ENCODE data around the gene CHTOP.

Gene CHTOP

GRCh38 chr1:153673511-153673910 lies 39.6 kb downstream of the CHTOP start:
- Histone ChIP-seq H3K27ac (ENCODE audit: low read length) (no peak overlapping the region), H3K27me3 (ENCODE audit: control insufficient read depth, insufficient read depth, low read length) (no peaks in the 10 kb centered on the region; the same call in 1 of the 2 replicates), H3K36me3 (ENCODE audit: control insufficient read depth, insufficient read depth, low read length) (peaks cover 11% of the 10 kb centered on the region; the same call in 1 of the 2 replicates), H3K4me1 (ENCODE audit: control insufficient read depth, insufficient read depth, low read length) (no peaks in the 10 kb centered on the region; the same call in 1 of the 2 replicates), H3K4me3 (ENCODE audit: low read length) (no peak overlapping the region), H3K9me3 (ENCODE audit: control insufficient read depth, insufficient read depth, low read length) (no peaks in the 10 kb centered on the region)
- DNase-seq (ENCODE audit: low read depth, low spot score), result no peak
- WGBS (ENCODE audit: insufficient coverage, insufficient read length), result no CpG with 5 or more reads among the region's 2 CpGs

GRCh38 chr1:153677718-153678518 lies 44.1 kb downstream of the CHTOP start:
- Histone ChIP-seq H3K4me1 (ENCODE audit: control insufficient read depth, insufficient read depth, low read length) (no peaks in the 10 kb centered on the region), H3K36me3 (ENCODE audit: control insufficient read depth, insufficient read depth, low read length) (no peaks in the 10 kb centered on the region), H3K9me3 (ENCODE audit: control insufficient read depth, insufficient read depth, low read length) (no peaks in the 10 kb centered on the region), H3K27me3 (ENCODE audit: control insufficient read depth, insufficient read depth, low read length) (no peaks in the 10 kb centered on the region; the same call in 1 of the 2 replicates), H3K27ac (ENCODE audit: low read length) (no peak overlapping the region), H3K4me3 (ENCODE audit: low read length) (peak overlapping the region; percentile 34; the same call in 1 of the 2 replicates)
- DNase-seq (ENCODE audit: low read depth, low spot score), result no peak
- no CpG with 5 or more reads among the region's 29 CpGs for WGBS (ENCODE audit: insufficient coverage, insufficient read length)

GRCh38 chr1:153678519-153679336 lies 44.9 kb downstream of the CHTOP start, which contains the start of gene NPR1:
TSS of gene NPR1 (plus strand) at chr1:153678688. CDS start at chr1:153679109, 421 bp downstream.
- no peaks in the 10 kb centered on the region; the same call in 1 of the 2 replicates for H3K27me3 ChIP-seq (ENCODE audit: control insufficient read depth, insufficient read depth, low read length)
- no peak for DNase-seq (ENCODE audit: low read depth, low spot score)
- no peaks in the 10 kb centered on the region for H3K36me3 ChIP-seq (ENCODE audit: control insufficient read depth, insufficient read depth, low read length)
- WGBS (ENCODE audit: insufficient coverage, insufficient read length), result no CpG with 5 or more reads among the region's 78 CpGs
- no peak within 1 kb of the TSS for H3K27ac ChIP-seq (ENCODE audit: low read length)
- no peaks in the 10 kb centered on the region for H3K9me3 ChIP-seq (ENCODE audit: control insufficient read depth, insufficient read depth, low read length)
- peak within 1 kb of the TSS; percentile 34 for H3K4me3 ChIP-seq (ENCODE audit: low read length)
- no peaks in the 10 kb centered on the region for H3K4me1 ChIP-seq (ENCODE audit: control insufficient read depth, insufficient read depth, low read length)

GRCh38 chr1:153679337-153680119 lies 45.7 kb downstream of the CHTOP start:
- H3K36me3 ChIP-seq (ENCODE audit: control insufficient read depth, insufficient read depth, low read length), result no peaks in the 10 kb centered on the region
- no peaks in the 10 kb centered on the region for H3K9me3 ChIP-seq (ENCODE audit: control insufficient read depth, insufficient read depth, low read length)
- H3K4me1 ChIP-seq (ENCODE audit: control insufficient read depth, insufficient read depth, low read length), result no peaks in the 10 kb centered on the region
- H3K27me3 ChIP-seq (ENCODE audit: control insufficient read depth, insufficient read depth, low read length), result no peaks in the 10 kb centered on the region; the same call in 1 of the 2 replicates
- H3K27ac ChIP-seq (ENCODE audit: low read length), result no peak overlapping the region
- no CpG with 5 or more reads among the region's 73 CpGs for WGBS (ENCODE audit: insufficient coverage, insufficient read length)
- DNase-seq (ENCODE audit: low read depth, low spot score), result no peak
- H3K4me3 ChIP-seq (ENCODE audit: low read length), result peak overlapping the region; percentile 34

GRCh38 chr1:153680120-153680403 lies 46.2 kb downstream of the CHTOP start:
- Histone ChIP-seq H3K9me3 (ENCODE audit: control insufficient read depth, insufficient read depth, low read length) (no peaks in the 10 kb centered on the region), H3K27ac (ENCODE audit: low read length) (no peak overlapping the region), H3K36me3 (ENCODE audit: control insufficient read depth, insufficient read depth, low read length) (no peaks in the 10 kb centered on the region), H3K4me1 (ENCODE audit: control insufficient read depth, insufficient read depth, low read length) (no peaks in the 10 kb centered on the region), H3K4me3 (ENCODE audit: low read length) (peak overlapping the region; percentile 34; the same call in 1 of the 2 replicates), H3K27me3 (ENCODE audit: control insufficient read depth, insufficient read depth, low read length) (no peaks in the 10 kb centered on the region; the same call in 1 of the 2 replicates)
- no CpG with 5 or more reads among the region's 10 CpGs for WGBS (ENCODE audit: insufficient coverage, insufficient read length)
- no peak for DNase-seq (ENCODE audit: low read depth, low spot score)

GRCh38 chr1:153682730-153683129 lies 48.9 kb downstream of the CHTOP start:
- H3K4me3 ChIP-seq (ENCODE audit: low read length), result no peak overlapping the region
- no peaks in the 10 kb centered on the region for H3K4me1 ChIP-seq (ENCODE audit: control insufficient read depth, insufficient read depth, low read length)
- WGBS (ENCODE audit: insufficient coverage, insufficient read length), result no CpG with 5 or more reads among the region's 7 CpGs
- H3K27ac ChIP-seq (ENCODE audit: low read length), result no peak overlapping the region
- H3K27me3 ChIP-seq (ENCODE audit: control insufficient read depth, insufficient read depth, low read length), result no peaks in the 10 kb centered on the region; the same call in 1 of the 2 replicates
- no peaks in the 10 kb centered on the region for H3K36me3 ChIP-seq (ENCODE audit: control insufficient read depth, insufficient read depth, low read length)
- H3K9me3 ChIP-seq (ENCODE audit: control insufficient read depth, insufficient read depth, low read length), result no peaks in the 10 kb centered on the region
- no peak for DNase-seq (ENCODE audit: low read depth, low spot score)

- no peaks in the 10 kb centered on the region for H3K36me3 ChIP-seq (ENCODE audit: control insufficient read depth, insufficient read depth, low read length)
- no CpG with 5 or more reads among the region's 5 CpGs for WGBS (ENCODE audit: insufficient coverage, insufficient read length)
- no peaks in the 10 kb centered on the region; the same call in 1 of the 2 replicates for H3K27me3 ChIP-seq (ENCODE audit: control insufficient read depth, insufficient read depth, low read length)
- H3K27ac ChIP-seq (ENCODE audit: low read length), result no peak overlapping the region
- H3K4me3 ChIP-seq (ENCODE audit: low read length), result no peak overlapping the region
- DNase-seq (ENCODE audit: low read depth, low spot score), result no peak
- no peaks in the 10 kb centered on the region for H3K9me3 ChIP-seq (ENCODE audit: control insufficient read depth, insufficient read depth, low read length)
- no peaks in the 10 kb centered on the region for H3K4me1 ChIP-seq (ENCODE audit: control insufficient read depth, insufficient read depth, low read length)
Measured at GRCh38 chr1:153683854-153684253, 50.0 kb downstream of the CHTOP start.

GRCh38 chr1:153684892-153685291 lies 51.0 kb downstream of the CHTOP start:
- no CpG with 5 or more reads among the region's 12 CpGs for WGBS (ENCODE audit: insufficient coverage, insufficient read length)
- DNase-seq (ENCODE audit: low read depth, low spot score), result no peak
- Histone ChIP-seq H3K27ac (ENCODE audit: low read length) (no peak overlapping the region), H3K27me3 (ENCODE audit: control insufficient read depth, insufficient read depth, low read length) (no peaks in the 10 kb centered on the region), H3K9me3 (ENCODE audit: control insufficient read depth, insufficient read depth, low read length) (no peaks in the 10 kb centered on the region), H3K4me1 (ENCODE audit: control insufficient read depth, insufficient read depth, low read length) (no peaks in the 10 kb centered on the region), H3K4me3 (ENCODE audit: low read length) (no peak overlapping the region), H3K36me3 (ENCODE audit: control insufficient read depth, insufficient read depth, low read length) (0 out of 2 replicates have a peak, but pooled peaks cover 3% of the 10 kb centered on the region)

- no peak for DNase-seq (ENCODE audit: low read depth, low spot score)
- WGBS (ENCODE audit: insufficient coverage, insufficient read length), result no CpG with 5 or more reads among the region's 11 CpGs
- H3K9me3 ChIP-seq (ENCODE audit: control insufficient read depth, insufficient read depth, low read length), result no peaks in the 10 kb centered on the region
Measured at GRCh38 chr1:153685544-153686340, 51.9 kb downstream of the CHTOP start.

More at GRCh38 chr1:153685544-153686340, 51.9 kb downstream of the CHTOP start:
- 0 out of 2 replicates have a peak, but pooled peaks cover 3% of the 10 kb centered on the region for H3K36me3 ChIP-seq (ENCODE audit: control insufficient read depth, insufficient read depth, low read length)
- no peaks in the 10 kb centered on the region for H3K27me3 ChIP-seq (ENCODE audit: control insufficient read depth, insufficient read depth, low read length)
- H3K27ac ChIP-seq (ENCODE audit: low read length), result no peak overlapping the region
- H3K4me1 ChIP-seq (ENCODE audit: control insufficient read depth, insufficient read depth, low read length), result no peaks in the 10 kb centered on the region
- no peak overlapping the region for H3K4me3 ChIP-seq (ENCODE audit: low read length)
